Endothelial cell of umbilical vein (primary cell): ENCODE results near the gene QRICH2.
A peak's percentile ranks its signal among the peaks of the same experiment; 100 is the strongest.

Experiments used
- CTCF ChIP-seq, 2 donors: IDR thresholded peaks; 1 replicate in 1 of 2; 2 replicates in 1 of 2; pipeline ENCODE4 v1.5.1; 2011; ENCODE audit warnings: low read length in 2 of 2, mild to moderate bottlenecking in 2 of 2, moderate library complexity in 2 of 2, control low read depth in 1 of 2, inconsistent platforms in 1 of 2, low read depth in 1 of 2; ENCODE audit not compliant: insufficient read depth in 1 of 2; ENCODE audit errors: extremely low read depth in 1 of 2
- EZH2 ChIP-seq: IDR thresholded peaks from 2 replicates; pipeline ENCODE4 v1.6.1; 2012; ENCODE audit warnings: borderline replicate concordance, low read depth, mild to moderate bottlenecking, moderate library complexity, low read length, inconsistent platforms; ENCODE audit not compliant: severe bottlenecking
- JUN ChIP-seq: IDR thresholded peaks from 2 replicates; pipeline ENCODE4 v1.6.1; 2011; ENCODE audit warnings: borderline replicate concordance, low read depth; ENCODE audit not compliant: insufficient read length, insufficient read depth
- POLR2A ChIP-seq: IDR thresholded peaks from 2 replicates; pipeline ENCODE4 v1.6.1; 2012; ENCODE audit warnings: low read depth, mild to moderate bottlenecking, control low read depth, low read length
- POLR2AphosphoS5 ChIP-seq: IDR thresholded peaks from 2 replicates; pipeline ENCODE4 v1.6.1; 2012; ENCODE audit warnings: low read depth, mild to moderate bottlenecking, control low read depth, low read length, moderate library complexity; ENCODE audit not compliant: insufficient read depth
- TF ChIP-seq, protein P1 (sequence below): IDR thresholded peaks from 2 replicates; pipeline ENCODE4 v1.6.1; 2011; ENCODE audit not compliant: insufficient read depth, insufficient read length

DNA sequence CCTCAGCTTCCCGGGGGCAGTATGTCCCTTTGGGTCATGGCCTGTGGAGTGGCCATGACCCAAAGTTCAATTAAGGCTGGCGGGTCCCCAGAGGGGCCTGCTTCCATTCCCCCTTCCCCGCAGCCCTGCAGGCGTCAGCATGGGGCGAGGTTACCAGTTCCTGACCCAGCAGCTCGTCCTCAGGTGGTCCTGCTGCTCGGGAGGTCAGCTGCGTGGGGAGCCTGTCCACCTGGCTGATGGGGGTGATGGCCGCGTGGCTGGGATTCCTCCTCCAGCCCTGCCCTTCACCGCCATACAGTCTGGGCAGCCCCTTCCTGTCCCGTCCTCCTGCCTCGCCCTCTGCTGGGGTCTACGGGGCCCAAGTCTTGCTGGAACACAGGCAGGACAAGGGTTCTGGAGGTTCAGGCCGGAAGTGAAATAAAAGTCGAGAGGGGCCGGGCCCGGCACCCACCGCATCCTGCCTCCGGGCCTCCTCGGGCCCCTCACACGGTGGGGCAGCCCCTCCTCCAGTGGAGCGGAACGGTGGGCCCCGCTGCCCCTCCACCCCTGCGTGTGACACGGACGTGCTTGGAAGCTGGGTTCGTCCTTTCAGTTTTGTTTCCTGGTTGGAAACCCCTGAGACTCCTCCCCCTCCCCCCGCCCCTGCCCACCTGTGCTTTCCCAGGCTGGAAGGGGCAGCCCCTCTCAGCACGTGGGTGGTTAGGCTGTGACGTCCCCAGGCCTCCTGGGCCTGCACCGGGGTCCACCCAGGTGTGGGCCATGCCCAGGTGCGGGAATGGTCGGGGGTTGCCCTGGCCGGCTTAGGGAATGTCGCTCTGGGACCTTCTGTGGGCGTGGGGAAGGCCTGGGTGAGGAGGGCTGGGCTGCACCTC is 36.2 kb downstream of the QRICH2 start:
- TF ChIP-seq POLR2A = no peak
- no peak for TF ChIP-seq CTCF (IDR thresholded peaks at IDR 0.05; ENCODE audit: extremely low read depth in 1 of 2, insufficient read depth in 1 of 2, low read depth in 1 of 2, low read length in 2 of 2)
- TF ChIP-seq POLR2AphosphoS5 = peak; percentile 5
- TF ChIP-seq JUN = no peak
- no peak for TF ChIP-seq EZH2
- TF ChIP-seq, protein P1, sequence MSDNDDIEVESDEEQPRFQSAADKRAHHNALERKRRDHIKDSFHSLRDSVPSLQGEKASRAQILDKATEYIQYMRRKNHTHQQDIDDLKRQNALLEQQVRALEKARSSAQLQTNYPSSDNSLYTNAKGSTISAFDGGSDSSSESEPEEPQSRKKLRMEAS = no peak
